SK-N-SH treated with all-trans-retinoic acid at 6 μM for 48 hours (cell line): Measurements from ENCODE around the gene ABCF3.

Experiments
- ARNTL ChIP-seq: fragments of 450-650 bp; formaldehyde crosslinking; IDR thresholded peaks from 2 replicates; pipeline ENCODE4 v1.5.0; 2020; ENCODE audit warnings: low read depth, mild to moderate bottlenecking, moderate library complexity, borderline replicate concordance
- ESRRG ChIP-seq: fragments of 250-450 bp; sonication (Bioruptor Pico); IDR thresholded peaks from 2 replicates; pipeline ENCODE4 v1.6.1; 2021; ENCODE audit warnings: mild to moderate bottlenecking
- GLIS3 ChIP-seq: fragments of 250-450 bp; sonication (Bioruptor Pico); IDR thresholded peaks from 2 replicates; pipeline ENCODE4 v1.5.0; 2020; ENCODE audit warnings: mild to moderate bottlenecking, moderate library complexity
- ISL1 ChIP-seq: fragments of 250-450 bp; sonication (Bioruptor Pico); IDR thresholded peaks from 2 replicates; pipeline ENCODE4 v2.1.2; 2022; ENCODE audit warnings: mild to moderate bottlenecking, moderate library complexity
- ZFP3 ChIP-seq: fragments of 250-450 bp; sonication (Bioruptor Pico); IDR thresholded peaks from 2 replicates; pipeline ENCODE4 v1.5.0; 2020; ENCODE audit warnings: mild to moderate bottlenecking, moderate library complexity
- ZNF8 ChIP-seq: fragments of 450-650 bp; formaldehyde crosslinking; IDR thresholded peaks from 2 replicates; pipeline ENCODE4 v1.5.0; 2020; ENCODE audit warnings: mild to moderate bottlenecking, moderate library complexity
- TF ChIP-seq, protein P1 (sequence below): fragments of 250-450 bp; sonication (Bioruptor Pico); IDR thresholded peaks from 2 replicates; pipeline ENCODE4 v1.8.0; 2021; ENCODE audit warnings: low read depth, mild to moderate bottlenecking, moderate library complexity, borderline replicate concordance
- TF ChIP-seq, protein P2 (sequence below): fragments of 250-450 bp; sonication (Bioruptor Pico); IDR thresholded peaks from 2 replicates; pipeline ENCODE4 v1.5.1; 2021; ENCODE audit warnings: mild to moderate bottlenecking, moderate library complexity
- TF ChIP-seq, protein P3 (sequence below): fragments of 250-450 bp; sonication (Bioruptor Pico); IDR thresholded peaks from 2 replicates; pipeline ENCODE4 v1.8.0; 2020; ENCODE audit warnings: mild to moderate bottlenecking, moderate library complexity, borderline replicate concordance

DNA sequence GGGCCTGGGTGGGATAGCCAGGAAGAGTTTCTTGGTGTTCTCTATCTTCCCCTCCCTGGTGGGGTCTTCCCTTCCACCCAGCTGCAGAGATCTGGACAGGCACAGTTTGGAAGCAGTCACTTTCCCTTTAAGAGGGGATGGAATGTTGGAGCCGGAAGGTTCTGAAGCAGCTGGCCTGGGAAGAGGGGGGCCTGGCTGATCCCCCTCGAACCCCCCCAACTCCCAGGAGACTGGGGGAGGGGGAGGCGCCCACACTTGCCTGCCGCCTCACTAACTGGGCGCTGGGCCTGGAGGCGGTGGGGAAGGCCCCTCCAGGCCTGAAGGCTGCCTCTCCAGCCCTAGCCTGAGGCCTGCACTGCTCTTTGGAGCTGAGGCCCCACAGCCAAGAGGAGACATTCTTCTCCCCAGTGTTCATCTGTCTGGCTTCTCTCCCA is 29.5 kb upstream of the ABCF3 start:
- no peak for TF ChIP-seq ISL1 (CRISPR knock-in tag)
- no peak for TF ChIP-seq ZFP3
- TF ChIP-seq, protein P1, sequence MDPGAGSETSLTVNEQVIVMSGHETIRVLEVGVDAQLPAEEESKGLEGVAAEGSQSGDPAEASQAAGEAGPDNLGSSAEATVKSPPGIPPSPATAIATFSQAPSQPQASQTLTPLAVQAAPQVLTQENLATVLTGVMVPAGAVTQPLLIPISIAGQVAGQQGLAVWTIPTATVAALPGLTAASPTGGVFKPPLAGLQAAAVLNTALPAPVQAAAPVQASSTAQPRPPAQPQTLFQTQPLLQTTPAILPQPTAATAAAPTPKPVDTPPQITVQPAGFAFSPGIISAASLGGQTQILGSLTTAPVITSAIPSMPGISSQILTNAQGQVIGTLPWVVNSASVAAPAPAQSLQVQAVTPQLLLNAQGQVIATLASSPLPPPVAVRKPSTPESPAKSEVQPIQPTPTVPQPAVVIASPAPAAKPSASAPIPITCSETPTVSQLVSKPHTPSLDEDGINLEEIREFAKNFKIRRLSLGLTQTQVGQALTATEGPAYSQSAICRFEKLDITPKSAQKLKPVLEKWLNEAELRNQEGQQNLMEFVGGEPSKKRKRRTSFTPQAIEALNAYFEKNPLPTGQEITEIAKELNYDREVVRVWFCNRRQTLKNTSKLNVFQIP (CRISPR knock-in tag) = no peak
- TF ChIP-seq, protein P2, sequence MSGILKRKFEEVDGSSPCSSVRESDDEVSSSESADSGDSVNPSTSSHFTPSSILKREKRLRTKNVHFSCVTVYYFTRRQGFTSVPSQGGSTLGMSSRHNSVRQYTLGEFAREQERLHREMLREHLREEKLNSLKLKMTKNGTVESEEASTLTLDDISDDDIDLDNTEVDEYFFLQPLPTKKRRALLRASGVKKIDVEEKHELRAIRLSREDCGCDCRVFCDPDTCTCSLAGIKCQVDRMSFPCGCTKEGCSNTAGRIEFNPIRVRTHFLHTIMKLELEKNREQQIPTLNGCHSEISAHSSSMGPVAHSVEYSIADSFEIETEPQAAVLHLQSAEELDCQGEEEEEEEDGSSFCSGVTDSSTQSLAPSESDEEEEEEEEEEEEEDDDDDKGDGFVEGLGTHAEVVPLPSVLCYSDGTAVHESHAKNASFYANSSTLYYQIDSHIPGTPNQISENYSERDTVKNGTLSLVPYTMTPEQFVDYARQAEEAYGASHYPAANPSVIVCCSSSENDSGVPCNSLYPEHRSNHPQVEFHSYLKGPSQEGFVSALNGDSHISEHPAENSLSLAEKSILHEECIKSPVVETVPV (CRISPR knock-in tag) = no peak
- no peak for TF ChIP-seq ESRRG (CRISPR knock-in tag)
- no peak for TF ChIP-seq ZNF8 (CRISPR knock-in tag)
- no peak for TF ChIP-seq ARNTL (CRISPR knock-in tag)
- TF ChIP-seq GLIS3 (CRISPR knock-in tag) = no peak
- TF ChIP-seq, protein P3, sequence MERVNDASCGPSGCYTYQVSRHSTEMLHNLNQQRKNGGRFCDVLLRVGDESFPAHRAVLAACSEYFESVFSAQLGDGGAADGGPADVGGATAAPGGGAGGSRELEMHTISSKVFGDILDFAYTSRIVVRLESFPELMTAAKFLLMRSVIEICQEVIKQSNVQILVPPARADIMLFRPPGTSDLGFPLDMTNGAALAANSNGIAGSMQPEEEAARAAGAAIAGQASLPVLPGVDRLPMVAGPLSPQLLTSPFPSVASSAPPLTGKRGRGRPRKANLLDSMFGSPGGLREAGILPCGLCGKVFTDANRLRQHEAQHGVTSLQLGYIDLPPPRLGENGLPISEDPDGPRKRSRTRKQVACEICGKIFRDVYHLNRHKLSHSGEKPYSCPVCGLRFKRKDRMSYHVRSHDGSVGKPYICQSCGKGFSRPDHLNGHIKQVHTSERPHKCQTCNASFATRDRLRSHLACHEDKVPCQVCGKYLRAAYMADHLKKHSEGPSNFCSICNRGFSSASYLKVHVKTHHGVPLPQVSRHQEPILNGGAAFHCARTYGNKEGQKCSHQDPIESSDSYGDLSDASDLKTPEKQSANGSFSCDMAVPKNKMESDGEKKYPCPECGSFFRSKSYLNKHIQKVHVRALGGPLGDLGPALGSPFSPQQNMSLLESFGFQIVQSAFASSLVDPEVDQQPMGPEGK (CRISPR knock-in tag) = no peak
